ENCODE results near the gene ZNF503.

The ZNF503 gene

DNA sequence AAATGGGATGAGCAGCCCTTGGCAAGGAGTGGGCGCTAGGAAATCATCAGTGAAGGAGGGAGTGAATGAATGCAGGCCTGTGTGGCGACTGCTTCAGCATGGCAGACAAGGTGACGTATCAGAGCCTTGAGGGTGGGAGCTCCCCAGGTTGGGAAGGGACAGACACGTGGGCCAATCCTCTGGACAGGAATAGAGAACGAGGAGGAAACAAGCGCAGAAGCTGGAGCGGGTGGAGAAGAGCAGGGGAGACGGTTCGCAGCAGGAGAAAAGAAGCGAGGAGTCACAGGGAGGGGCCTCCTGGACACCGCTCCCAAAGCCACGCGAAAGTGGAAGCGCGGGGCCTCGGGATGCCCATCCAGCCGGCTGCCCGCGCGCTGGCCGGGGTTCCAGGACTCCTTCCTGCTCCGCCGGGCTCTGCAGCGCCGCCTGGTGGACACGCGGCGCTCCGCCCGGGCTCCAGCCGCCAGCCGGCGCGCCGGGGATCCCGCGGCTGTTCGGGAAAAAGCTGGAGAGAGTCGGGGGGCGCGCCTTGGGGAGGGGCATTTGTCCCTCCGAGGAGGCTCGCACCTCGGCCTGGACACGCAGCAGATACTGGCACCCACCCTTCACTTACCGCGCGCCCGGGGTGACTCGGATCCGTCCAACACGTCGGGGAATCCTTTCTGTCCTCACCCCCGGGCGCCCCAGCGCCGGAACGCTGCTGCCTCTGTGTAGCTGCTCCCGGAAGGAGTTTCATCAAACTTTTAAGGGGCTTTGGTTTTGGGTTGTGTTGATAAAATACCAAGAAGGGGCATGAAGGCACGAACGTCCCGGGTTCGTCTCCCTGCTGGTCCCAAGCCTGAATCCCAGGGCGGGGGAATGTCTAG is 6.3 kb downstream of the ZNF503 start:
- TF ChIP-seq, protein P1, sequence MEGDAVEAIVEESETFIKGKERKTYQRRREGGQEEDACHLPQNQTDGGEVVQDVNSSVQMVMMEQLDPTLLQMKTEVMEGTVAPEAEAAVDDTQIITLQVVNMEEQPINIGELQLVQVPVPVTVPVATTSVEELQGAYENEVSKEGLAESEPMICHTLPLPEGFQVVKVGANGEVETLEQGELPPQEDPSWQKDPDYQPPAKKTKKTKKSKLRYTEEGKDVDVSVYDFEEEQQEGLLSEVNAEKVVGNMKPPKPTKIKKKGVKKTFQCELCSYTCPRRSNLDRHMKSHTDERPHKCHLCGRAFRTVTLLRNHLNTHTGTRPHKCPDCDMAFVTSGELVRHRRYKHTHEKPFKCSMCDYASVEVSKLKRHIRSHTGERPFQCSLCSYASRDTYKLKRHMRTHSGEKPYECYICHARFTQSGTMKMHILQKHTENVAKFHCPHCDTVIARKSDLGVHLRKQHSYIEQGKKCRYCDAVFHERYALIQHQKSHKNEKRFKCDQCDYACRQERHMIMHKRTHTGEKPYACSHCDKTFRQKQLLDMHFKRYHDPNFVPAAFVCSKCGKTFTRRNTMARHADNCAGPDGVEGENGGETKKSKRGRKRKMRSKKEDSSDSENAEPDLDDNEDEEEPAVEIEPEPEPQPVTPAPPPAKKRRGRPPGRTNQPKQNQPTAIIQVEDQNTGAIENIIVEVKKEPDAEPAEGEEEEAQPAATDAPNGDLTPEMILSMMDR (IDR thresholded peaks at IDR 0.05; ENCODE audit: low read length, missing control alignments): peak; percentile 25
- peak overlapping the region; percentile 14 for H3K4me3 ChIP-seq (replicated peaks; ENCODE audit: low read depth, low read length)
- DNase-seq (ENCODE audit: low read depth): no peak

DNA sequence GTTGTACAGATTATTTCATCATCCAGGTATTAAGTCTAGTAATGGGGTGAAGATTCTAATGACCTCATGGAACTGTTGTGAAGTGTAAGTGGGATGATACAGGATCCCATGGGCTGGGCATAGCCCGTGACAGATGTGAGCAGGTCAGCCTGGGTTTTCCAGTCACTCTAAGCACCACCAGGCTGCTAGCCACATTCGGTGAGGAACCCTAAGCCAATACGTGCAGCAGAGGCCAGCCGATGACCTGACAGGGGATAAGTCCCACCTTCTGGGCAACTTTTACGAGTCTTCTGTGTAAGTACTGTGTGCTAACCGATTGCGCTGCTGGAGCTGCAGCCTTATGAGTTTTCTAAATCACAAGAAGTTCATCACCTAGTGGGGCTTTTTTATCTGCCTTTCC is 7.3 kb downstream of the ZNF503 start:
- no peak for DNase-seq (ENCODE audit: low read depth)
- H3K4me3 ChIP-seq (replicated peaks; ENCODE audit: low read depth, low read length): no peak overlapping the region
- TF ChIP-seq, protein P1 (IDR thresholded peaks at IDR 0.05; ENCODE audit: low read length, missing control alignments): no peak

DNA sequence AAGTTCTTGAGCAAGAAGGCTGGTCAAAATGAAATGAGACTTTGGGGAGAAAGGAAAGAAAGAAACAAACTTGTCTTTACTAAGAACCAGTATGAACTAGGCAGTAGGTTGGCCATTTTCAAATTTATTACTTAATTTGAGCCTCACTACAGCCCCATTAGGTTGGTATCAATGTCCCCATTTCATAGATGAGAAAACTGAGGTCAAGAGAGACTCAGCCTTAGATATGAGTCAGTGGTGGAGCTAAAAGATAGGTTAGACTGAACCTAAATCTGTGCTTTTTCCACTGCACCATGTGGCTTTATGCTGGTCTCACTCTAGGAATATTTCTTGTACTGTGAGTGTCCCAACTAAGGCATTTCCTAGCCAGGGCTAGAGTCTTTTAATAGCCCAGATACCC is 8.8 kb downstream of the ZNF503 start:
- no peak for DNase-seq (ENCODE audit: low read depth)
- H3K4me3 ChIP-seq (replicated peaks; ENCODE audit: low read depth, low read length): no peak overlapping the region
- TF ChIP-seq, protein P1 (IDR thresholded peaks at IDR 0.05; ENCODE audit: low read length, missing control alignments): no peak

DNA sequence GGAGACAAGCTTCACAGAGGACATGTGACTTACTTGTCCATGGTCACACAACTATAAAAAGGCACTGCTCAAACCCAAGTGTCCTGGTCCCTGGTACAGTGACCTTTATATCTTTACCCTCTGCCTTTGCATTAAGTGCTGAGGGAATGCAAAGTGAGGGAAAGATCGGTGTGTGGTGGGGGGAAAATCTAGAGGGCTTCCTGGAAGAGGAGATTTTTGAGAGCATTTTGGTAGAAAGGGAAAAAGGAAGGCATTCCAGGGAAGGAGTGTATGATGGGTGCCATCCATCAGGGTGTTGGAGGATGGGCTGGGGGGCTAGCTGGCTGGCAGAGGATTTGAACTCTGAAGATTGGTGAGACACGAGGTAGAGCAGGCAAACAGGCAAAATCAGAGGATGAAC is 9.3 kb downstream of the ZNF503 start:
- DNase-seq (ENCODE audit: low read depth): no peak
- TF ChIP-seq, protein P1 (IDR thresholded peaks at IDR 0.05; ENCODE audit: low read length, missing control alignments): no peak
- H3K4me3 ChIP-seq (replicated peaks; ENCODE audit: low read depth, low read length): no peak overlapping the region

DNA sequence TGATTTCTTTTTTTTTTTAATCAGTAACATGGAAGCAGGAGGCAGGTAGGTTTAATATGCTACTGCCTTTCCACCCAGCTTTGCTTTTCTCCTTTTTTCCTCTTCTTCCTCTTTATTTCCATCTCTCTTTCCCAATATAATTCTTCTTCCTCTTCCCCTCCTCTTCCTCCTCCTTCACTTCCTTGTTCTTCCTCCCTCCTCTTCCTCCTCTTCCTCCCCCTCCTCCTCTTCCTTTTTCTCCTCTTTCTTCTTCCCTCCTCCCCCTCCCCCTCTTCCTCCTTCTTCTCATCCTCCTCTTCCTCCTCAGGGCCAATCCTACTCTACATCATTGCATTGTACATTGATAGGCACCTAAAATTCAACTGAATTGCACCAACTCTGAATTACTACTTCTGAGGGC is 11.4 kb downstream of the ZNF503 start:
- no peak for DNase-seq (ENCODE audit: low read depth)

DNA sequence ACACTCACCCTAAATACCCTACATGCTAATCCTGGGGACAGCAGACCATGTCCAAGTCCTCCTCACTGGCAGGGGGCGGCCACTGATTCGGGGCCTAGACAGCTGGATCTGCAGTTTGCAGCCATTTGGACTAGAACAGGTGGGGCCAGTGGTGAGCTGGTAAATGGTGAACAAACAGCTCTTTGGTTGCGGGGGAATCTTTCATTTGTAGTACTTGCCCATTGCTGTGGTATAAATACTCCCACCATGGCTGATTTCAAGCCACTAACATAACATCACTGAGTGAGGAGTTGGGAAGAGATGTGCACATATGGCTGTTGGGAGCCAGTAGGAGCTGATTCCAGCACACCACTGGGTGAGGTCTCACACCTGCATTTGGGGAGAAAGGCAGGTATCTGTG is 13.5 kb downstream of the ZNF503 start:
- TF ChIP-seq, protein P1 (IDR thresholded peaks at IDR 0.05; ENCODE audit: low read length, missing control alignments): no peak
- DNase-seq (ENCODE audit: low read depth): no peak

More for the DNA sequence above, 11.4 kb downstream of the ZNF503 start:
- TF ChIP-seq, protein P1 (IDR thresholded peaks at IDR 0.05; ENCODE audit: low read length, missing control alignments): no peak
- no peak overlapping the region for H3K4me3 ChIP-seq (replicated peaks; ENCODE audit: low read depth, low read length)

DNA sequence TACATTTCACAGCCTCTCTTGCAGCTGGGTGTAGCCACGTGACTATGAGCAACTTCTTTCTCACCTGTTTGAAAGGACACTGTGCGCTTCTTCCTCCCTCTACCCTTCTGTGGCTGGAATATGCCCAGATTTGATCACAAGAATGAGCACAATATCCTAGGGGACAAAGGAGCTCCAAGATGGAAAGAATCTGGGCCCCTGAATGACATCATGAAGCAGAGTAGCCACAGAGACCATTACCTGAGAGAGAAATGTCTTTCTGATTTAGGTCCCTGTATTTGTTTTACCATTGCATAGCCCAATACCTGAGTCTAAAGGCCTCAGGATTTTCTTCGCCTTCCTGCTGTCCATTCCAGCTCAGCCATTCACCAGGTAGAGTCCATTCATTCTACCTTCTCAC is 15.4 kb downstream of the ZNF503 start:
- TF ChIP-seq, protein P1 (IDR thresholded peaks at IDR 0.05; ENCODE audit: low read length, missing control alignments): no peak
- no peak for DNase-seq (ENCODE audit: low read depth)
- H3K4me3 ChIP-seq (replicated peaks; ENCODE audit: low read depth, low read length): no peak overlapping the region

More for the DNA sequence above, 13.5 kb downstream of the ZNF503 start:
- no peak overlapping the region for H3K4me3 ChIP-seq (replicated peaks; ENCODE audit: low read depth, low read length)
